Dermis blood vessel endothelial cell (primary cell): ENCODE measurements around the gene CYTL1. TPM values are rescaled to one million over a fixed set of nuclear protein-coding genes. Genes with fewer than 3 reads are reported as not detected.
"Not testable (repeated sequence)": the region's sequence is repeated elsewhere in the genome, so short reads cannot be mapped to it uniquely, and the experiment has no call there.

Source experiments
- DNase-seq: peaks from one replicate; pipeline ENCODE4 v3.0.0; 2010
- total RNA-seq: library from RNA; depleted of rRNA; stranded (reverse); fragments of >200 nt; gene quantifications from 2 replicates; pipeline ENCODE4 v1.2.3, GENCODE V29; 2014

Gene CYTL1
- total RNA-seq, 1 donor from 2014 or later, result 57.5 TPM

GRCh38 chr4:5033281-5033841 lies 14.1 kb upstream of the CYTL1 start:
- DNase-seq, result peak; percentile 96

- no peak for DNase-seq
Observed at GRCh38 chr4:5032813-5033212, 13.6 kb upstream of the CYTL1 start.

- DNase-seq, result no peak
Observed at GRCh38 chr4:5030927-5031326, 11.7 kb upstream of the CYTL1 start.

- peak; percentile 92 for DNase-seq
Observed at GRCh38 chr4:5030221-5030620, 11.0 kb upstream of the CYTL1 start.

- DNase-seq, result no peak
Observed at GRCh38 chr4:5029447-5029846, 10.2 kb upstream of the CYTL1 start.

GRCh38 chr4:5028480-5028879 lies 9.2 kb upstream of the CYTL1 start:
- DNase-seq, result no peak

DNA sequence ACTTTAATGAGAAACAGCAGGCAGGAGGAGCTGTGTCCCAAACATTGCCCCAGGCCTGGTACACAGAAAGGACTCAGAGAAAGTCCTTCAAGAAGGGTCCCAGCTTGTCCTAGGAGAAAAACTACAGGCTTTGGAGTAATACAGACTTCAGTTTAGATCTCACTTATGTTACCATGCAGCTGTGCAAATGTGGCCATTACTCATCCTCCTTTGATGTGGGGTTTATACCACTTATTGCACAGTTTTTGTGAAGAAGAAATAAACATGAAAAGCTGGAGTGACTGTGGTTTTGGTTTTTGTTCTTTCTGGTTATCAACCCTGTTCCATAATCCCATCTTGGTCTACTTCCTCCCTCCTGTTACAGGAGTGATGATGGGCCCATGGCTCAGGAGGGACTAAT lies 8.1 kb upstream of the CYTL1 start:
- no peak for DNase-seq

DNA sequence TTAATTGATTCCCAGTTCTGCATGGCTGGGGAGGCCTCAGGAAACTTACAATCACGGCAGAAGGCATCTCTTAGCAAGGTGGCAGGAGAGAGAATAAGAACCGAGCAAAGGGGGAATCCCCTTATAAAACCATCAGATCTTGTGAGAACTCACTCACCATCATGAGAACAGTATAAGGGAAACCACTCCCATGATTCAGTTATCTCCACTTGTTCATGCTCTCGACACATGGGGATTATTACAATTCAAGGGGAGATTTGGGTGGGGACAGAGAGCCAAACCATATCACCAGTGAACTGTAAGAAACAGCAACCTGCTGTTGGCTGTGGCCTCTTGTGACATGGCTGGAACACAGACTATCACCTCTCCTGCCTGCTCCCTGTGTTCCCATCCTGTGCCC lies 7.1 kb upstream of the CYTL1 start:
- DNase-seq, result no peak

DNA sequence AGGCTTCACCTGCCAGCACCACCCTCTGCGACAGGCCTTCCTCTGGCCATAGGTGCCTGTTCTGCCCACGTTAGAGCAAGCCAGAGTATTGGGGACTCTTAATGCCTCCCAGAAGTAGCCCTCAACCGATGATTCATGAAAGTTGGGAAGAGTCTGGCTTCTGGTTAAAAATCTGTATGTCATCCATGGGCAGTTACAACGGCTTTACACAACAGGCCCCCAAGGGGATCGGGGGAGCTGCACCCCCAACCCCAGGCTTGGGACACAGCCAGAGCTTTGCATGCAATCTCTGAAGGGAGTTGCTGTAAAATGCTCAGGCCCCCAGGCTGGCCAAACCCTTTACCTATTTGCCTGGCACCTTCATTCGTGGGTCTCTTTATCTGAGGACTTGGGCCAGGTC lies 5.4 kb upstream of the CYTL1 start:
- no peak for DNase-seq

- DNase-seq, result no peak
Observed at GRCh38 chr4:5021546-5021945, 2.3 kb upstream of the CYTL1 start.

DNA sequence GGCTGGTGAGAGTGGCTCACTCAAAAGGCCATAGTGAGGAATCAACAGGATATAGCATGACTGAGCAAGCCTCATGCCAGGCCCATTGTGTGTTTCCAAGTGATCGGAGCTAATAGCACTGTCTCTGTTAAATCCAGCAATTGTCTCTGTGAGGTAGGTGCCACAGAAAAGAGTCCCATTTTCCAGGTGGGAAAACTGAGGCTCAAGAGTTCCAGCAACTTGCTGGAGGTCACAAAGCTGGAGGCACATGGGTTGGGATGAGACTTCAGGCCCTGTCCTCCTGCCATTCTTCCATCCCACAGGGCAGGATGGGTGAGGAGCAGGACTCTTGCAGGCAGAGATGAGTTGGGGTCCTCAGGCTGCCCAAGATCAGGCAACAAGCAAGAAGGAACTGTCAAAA lies 1.1 kb upstream of the CYTL1 start:
- DNase-seq, result peak; percentile 56

DNA sequence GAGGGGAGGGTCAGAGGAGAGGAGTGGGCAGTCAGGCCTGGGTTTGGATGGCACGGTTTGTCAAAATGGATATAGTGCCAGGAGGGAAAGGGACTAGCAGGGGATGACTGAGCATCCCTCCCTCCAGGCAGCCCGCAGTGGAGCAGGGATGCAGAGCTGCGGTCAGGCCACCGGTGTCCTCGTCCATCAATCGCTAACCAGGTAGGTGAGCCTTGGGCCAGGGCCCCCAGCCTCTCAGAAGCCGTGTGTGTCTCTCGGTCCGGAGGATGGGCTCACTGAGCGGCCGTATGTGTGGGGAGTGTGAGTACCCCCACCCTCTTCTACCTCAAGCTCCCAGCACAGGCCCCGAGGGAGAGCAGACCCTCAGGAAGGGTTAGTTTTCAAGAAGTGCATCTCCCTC lies 538 bp upstream of the CYTL1 start:
- no peak for DNase-seq

DNA sequence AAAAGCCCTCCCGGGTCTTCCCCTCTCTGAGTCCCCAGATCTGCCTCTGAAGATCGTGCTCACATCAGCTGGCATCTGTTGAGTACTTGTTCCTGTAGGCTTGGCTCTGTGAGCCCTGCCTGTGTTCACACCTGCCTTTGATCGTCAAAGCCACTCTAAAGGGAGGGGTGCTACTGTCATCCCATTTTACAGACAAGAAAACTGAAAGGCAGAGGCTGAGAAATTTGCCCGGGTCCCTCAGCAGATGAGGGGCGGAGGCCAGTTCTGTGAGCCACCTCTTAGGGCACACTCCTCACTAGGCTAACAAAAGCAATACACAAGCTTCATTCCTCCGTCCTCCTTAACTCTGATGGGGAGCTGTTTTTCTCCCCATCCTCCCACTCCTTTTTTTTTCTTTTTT lies 655 bp downstream of the CYTL1 start:
- no peak for DNase-seq

DNA sequence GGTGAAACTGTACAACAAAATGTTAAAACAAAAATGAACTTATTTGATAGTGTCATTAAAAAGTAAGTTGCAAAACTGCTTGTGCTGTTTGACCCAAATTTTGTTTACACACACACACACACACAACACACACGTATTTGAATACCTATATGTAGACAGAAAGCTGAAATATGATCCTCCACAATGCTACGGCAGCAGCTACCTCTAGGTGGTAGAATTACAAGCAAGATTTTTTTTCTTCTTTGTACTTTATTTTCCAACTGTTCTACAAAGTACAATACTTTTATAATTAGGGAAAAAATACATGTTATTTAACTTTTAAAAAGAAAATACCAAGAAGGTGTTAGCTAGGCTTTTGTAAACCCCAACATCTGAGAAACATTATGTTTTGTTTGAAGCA lies 1.2 kb downstream of the CYTL1 start:
- peak; percentile 58 for DNase-seq

GRCh38 chr4:5014007-5014682 lies 5.1 kb downstream of the CYTL1 start:
- no peak for DNase-seq

DNA sequence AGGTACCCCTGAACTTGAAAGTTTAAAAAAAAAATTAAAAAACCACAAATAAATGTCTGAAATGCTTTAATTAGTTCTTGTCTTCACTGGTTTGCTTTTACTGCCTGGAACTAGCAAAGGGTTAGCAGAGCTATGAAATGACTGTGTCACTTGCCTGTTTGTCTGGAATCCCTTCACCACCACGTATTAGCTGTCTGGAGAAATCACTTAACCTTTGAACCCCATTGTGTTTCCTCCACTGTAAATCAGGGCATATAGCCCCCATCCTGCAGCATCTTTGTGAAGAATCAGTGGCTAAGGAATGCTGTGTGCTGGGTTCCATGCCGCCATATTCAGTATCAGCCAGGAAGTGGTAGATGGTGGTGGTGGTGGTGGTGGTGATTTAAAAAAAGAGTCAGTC lies 6.3 kb downstream of the CYTL1 start:
- DNase-seq, result no peak

GRCh38 chr4:5012244-5012898 lies 6.9 kb downstream of the CYTL1 start:
- DNase-seq, result no peak

- DNase-seq, result no peak
Observed at GRCh38 chr4:5010984-5011383, 8.3 kb downstream of the CYTL1 start.

DNA sequence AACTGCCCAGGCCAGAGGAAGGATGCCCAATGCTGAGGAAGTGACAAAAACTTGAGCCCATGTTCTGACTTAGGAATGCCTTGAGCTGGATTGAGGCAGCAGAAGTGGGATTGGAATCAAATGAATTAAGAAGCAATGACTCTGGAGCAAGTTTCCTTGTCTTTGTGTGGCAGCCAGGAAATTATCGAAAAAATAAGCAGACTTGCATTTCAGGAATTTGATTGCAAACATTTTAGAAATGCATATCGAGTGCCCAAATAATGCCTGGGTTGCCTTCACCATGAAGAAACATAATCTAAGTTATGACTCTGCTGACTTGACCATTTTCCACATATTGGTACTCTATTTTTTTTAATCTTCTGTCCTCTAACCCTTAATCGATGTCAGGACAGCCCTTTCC lies 9.5 kb downstream of the CYTL1 start:
- no peak for DNase-seq

DNA sequence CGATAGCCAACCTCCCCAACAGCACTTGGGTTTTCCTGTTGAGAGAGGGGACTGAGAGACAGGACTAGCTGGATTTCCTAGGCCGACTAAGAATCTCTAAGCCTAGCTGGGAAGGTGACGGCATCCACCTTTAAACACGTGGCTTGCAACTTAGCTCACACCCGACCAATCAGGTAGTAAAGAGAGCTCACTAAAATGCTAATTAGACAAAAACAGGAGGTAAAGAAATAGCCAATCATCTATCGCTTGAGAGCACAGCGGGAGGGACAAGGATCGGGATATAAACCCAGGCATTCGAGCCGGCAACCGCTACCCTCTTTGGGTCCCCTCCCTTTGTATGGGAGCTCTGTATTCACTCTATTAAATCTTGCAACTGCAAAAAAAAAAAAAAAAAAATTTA lies 12.3 kb downstream of the CYTL1 start:
- not testable (repeated sequence) for DNase-seq

DNA sequence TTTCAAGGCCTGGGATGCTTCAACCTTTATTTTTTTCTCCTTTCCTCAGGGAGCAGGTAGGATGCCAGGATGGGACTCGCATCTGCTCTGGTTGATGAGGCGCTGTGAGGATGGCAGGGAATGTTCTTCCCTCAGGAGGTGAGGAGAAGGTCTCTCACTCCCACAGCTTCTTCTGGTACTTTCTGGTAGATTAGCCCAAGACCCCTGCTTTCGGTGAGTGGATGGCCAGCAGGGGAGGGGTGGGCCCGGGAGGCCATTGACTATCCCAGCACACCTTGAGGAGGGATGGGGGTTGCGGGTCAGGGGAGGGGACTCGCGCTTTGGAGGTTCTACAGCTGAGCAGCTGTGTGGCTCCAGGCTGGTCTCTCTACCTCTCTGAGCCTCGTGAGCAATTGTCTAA lies 14.8 kb downstream of the CYTL1 start:
- DNase-seq, result no peak

DNA sequence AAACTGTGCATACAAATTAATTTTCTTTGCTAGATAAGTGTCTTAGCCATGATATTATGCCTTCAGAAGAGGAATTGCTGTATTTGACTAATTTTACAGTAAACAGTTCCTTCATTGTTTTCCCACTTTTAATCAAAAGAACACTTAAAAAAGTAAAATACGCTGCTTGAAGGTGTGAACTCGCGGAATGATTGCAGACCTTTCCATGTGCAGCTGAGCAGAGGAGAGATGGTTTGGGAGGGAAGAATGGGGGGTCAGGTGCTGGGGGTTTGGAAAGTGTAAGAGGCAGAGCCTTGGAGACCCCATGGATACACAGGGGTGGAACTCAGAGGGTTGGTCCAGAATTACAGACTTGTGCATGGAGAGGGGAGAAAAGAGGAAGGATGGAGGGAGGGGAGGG lies 15.3 kb downstream of the CYTL1 start:
- DNase-seq, result no peak

DNA sequence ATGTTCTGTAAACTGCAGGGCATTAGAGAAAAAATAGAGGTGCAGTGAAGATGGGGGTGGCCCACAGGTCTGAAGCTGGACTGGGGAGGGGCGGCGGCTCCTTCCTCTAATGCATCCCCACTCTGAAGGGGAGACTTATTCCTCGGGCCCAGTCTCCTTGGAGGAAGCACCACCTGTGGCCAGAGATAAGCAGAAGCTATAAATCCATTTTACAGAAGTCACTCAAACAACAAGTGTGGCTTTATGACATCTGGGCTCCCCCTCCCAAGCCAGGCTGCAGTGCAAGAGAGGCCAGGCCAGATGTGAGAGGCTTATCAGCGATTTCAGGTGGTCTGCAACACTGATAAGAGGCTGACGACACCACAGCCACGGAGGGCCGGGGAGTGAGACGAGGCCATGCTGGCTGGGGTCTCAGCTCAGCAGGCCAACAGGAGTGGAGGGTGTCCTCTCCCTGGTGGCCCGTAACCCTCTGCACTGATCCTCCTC lies 15.8 kb downstream of the CYTL1 start:
- no peak for DNase-seq

DNA sequence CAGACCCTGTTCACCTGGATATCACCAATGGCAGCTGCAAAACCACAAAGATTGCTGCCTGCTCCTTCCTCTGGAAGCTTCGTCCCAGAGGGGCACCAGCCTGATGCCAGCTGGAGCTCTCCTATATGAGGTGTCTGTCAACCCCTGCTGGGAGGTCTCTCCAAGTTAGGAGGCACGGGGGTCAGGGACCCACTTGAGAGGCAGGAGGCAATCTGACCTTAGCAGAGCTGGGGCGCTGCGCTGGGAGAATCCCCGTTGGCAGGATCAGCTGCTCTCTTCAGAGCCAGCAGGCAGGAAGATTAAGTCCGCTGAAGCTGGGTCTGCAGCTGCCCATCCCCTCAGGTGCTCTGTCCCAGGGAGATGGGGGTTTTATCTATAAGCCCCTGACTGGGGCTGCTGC lies 17.6 kb downstream of the CYTL1 start:
- not testable (repeated sequence) for DNase-seq
